ENCODE data around the gene USP46. TPM values are rescaled to one million over a fixed set of nuclear protein-coding genes. Genes with fewer than 3 reads are reported as not detected.

USP46 gene
- total and polyA plus RNA-seq, 2 of the 8 experiments (the other 6 are each of a cell fraction or from before 2014, with no cell fraction given): 10.6 to 62.4 TPM

DNA sequence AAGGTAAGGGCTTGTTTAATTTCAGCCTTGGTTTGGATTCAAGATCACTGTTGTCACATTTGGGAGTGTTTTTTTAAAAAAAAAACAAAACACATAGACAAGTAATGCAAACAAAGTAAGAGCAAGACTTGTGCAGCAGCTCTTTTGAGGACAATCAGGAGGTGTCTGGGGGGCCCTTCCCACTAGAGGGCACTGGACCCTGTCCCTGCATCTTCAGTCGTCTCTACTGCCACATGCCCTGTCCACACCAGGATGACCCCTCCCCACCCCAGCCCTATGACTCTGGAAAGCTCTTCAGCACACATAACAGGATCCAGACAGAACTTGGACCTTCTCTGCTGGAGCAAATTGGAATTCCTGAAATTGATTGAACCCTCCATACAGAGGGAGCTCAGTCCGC lies 71.0 kb downstream of the USP46 start (continued):
- TF ChIP-seq, protein P1, sequence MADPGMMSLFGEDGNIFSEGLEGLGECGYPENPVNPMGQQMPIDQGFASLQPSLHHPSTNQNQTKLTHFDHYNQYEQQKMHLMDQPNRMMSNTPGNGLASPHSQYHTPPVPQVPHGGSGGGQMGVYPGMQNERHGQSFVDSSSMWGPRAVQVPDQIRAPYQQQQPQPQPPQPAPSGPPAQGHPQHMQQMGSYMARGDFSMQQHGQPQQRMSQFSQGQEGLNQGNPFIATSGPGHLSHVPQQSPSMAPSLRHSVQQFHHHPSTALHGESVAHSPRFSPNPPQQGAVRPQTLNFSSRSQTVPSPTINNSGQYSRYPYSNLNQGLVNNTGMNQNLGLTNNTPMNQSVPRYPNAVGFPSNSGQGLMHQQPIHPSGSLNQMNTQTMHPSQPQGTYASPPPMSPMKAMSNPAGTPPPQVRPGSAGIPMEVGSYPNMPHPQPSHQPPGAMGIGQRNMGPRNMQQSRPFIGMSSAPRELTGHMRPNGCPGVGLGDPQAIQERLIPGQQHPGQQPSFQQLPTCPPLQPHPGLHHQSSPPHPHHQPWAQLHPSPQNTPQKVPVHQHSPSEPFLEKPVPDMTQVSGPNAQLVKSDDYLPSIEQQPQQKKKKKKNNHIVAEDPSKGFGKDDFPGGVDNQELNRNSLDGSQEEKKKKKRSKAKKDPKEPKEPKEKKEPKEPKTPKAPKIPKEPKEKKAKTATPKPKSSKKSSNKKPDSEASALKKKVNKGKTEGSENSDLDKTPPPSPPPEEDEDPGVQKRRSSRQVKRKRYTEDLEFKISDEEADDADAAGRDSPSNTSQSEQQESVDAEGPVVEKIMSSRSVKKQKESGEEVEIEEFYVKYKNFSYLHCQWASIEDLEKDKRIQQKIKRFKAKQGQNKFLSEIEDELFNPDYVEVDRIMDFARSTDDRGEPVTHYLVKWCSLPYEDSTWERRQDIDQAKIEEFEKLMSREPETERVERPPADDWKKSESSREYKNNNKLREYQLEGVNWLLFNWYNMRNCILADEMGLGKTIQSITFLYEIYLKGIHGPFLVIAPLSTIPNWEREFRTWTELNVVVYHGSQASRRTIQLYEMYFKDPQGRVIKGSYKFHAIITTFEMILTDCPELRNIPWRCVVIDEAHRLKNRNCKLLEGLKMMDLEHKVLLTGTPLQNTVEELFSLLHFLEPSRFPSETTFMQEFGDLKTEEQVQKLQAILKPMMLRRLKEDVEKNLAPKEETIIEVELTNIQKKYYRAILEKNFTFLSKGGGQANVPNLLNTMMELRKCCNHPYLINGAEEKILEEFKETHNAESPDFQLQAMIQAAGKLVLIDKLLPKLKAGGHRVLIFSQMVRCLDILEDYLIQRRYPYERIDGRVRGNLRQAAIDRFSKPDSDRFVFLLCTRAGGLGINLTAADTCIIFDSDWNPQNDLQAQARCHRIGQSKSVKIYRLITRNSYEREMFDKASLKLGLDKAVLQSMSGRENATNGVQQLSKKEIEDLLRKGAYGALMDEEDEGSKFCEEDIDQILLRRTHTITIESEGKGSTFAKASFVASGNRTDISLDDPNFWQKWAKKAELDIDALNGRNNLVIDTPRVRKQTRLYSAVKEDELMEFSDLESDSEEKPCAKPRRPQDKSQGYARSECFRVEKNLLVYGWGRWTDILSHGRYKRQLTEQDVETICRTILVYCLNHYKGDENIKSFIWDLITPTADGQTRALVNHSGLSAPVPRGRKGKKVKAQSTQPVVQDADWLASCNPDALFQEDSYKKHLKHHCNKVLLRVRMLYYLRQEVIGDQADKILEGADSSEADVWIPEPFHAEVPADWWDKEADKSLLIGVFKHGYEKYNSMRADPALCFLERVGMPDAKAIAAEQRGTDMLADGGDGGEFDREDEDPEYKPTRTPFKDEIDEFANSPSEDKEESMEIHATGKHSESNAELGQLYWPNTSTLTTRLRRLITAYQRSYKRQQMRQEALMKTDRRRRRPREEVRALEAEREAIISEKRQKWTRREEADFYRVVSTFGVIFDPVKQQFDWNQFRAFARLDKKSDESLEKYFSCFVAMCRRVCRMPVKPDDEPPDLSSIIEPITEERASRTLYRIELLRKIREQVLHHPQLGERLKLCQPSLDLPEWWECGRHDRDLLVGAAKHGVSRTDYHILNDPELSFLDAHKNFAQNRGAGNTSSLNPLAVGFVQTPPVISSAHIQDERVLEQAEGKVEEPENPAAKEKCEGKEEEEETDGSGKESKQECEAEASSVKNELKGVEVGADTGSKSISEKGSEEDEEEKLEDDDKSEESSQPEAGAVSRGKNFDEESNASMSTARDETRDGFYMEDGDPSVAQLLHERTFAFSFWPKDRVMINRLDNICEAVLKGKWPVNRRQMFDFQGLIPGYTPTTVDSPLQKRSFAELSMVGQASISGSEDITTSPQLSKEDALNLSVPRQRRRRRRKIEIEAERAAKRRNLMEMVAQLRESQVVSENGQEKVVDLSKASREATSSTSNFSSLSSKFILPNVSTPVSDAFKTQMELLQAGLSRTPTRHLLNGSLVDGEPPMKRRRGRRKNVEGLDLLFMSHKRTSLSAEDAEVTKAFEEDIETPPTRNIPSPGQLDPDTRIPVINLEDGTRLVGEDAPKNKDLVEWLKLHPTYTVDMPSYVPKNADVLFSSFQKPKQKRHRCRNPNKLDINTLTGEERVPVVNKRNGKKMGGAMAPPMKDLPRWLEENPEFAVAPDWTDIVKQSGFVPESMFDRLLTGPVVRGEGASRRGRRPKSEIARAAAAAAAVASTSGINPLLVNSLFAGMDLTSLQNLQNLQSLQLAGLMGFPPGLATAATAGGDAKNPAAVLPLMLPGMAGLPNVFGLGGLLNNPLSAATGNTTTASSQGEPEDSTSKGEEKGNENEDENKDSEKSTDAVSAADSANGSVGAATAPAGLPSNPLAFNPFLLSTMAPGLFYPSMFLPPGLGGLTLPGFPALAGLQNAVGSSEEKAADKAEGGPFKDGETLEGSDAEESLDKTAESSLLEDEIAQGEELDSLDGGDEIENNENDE (IDR thresholded peaks at IDR 0.05; ENCODE audit: insufficient replicate concordance, low read length): no peak
